GM18867 (cell line): ENCODE data around the gene CYB5D1.

Source experiments
- ATAC-seq: cut with Tn5 transposase; IDR thresholded peaks from one replicate; pipeline ENCODE4 v1.9.1; 2021; ENCODE audit warnings: mild to moderate bottlenecking, moderate library complexity; ENCODE audit not compliant: unreplicated experiment

CYB5D1 gene

GRCh38 chr17:7911116-7911515 lies 53.3 kb downstream of the CYB5D1 start:
- no peak for ATAC-seq
